ENCODE data around the gene LDLRAD1. TPM values are rescaled to one million over a fixed set of nuclear protein-coding genes. Genes with fewer than 3 reads are reported as not detected.

Gene LDLRAD1
- total RNA-seq, 1 experiment from 2014 or later = not detected

DNA sequence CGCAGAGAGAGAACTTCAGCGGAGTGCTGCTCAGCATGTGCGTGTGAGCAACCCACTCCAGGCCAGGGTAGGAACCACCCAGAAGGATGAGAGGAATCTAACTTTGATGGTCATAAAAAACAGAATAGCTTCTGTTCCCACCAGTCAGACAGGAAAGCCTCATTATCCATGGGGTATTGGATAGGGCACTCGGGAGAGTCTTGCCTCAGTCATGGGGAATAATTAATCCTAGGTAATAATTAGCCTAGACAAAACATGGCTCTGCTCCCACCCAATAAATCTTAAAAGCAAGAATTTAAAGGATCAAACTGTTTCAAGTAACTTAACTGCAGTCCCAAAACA lies 35.3 kb downstream of the LDLRAD1 start:
- peak overlapping the region; percentile 43 for H2AFZ ChIP-seq (ENCODE audit: low read length)

More for the DNA sequence above, 35.3 kb downstream of the LDLRAD1 start:
- no peak overlapping the region for H2BK120ac ChIP-seq (ENCODE audit: low read depth, low read length, poor library complexity, severe bottlenecking)
- H2BK12ac ChIP-seq (ENCODE audit: insufficient read length, low read depth, low read length) = no peak overlapping the region
- H4K91ac ChIP-seq (ENCODE audit: insufficient read length, low read depth, low read length) = no peak overlapping the region
- no CpG with 5 or more reads among the region's 4 CpGs for WGBS (ENCODE audit: extremely low coverage, insufficient read length, low lambda C conversion rate)
- peaks cover 9% of the 10 kb centered on the region for H3K27me3 Mint-ChIP-seq (ENCODE audit: low read depth)
- no peak overlapping the region for H4K8ac ChIP-seq (replicated peaks; ENCODE audit: insufficient read length, low read depth, low read length)
- peak overlapping the region; percentile 51 to 69 for H3K4me3 Mint-ChIP-seq
- no peak overlapping the region for H3K23ac ChIP-seq (ENCODE audit: insufficient read length, low read depth, low read length)
- no peaks in the 10 kb centered on the region for H3K27me3 ChIP-seq (ENCODE audit: insufficient read depth, low read length)
- no peak overlapping the region for H2BK20ac ChIP-seq (ENCODE audit: low read depth, low read length, poor library complexity, severe bottlenecking)
- H3K4me2 ChIP-seq (ENCODE audit: insufficient read depth, insufficient read length, low read length) = peak overlapping the region; percentile 41
- no peak overlapping the region for H4K5ac ChIP-seq (ENCODE audit: insufficient read length, low read depth, low read length)
- H3K18ac ChIP-seq (ENCODE audit: insufficient read length, low read depth, low read length) = no peak overlapping the region
- H3K9me3 ChIP-seq (ENCODE audit: control insufficient read depth, low read depth, low read length) = no peaks in the 10 kb centered on the region
- peaks cover 8% of the 10 kb centered on the region for H3K23me2 ChIP-seq (ENCODE audit: insufficient read length, low read depth, low read length, poor library complexity, severe bottlenecking)
- H3K36me3 Mint-ChIP-seq (ENCODE audit: insufficient read depth in 1 of 3, low read depth in 3 of 3) = no peaks in the 10 kb centered on the region
- H3K14ac ChIP-seq (ENCODE audit: insufficient read depth, low read length) = no peak overlapping the region
- no peaks in the 10 kb centered on the region; a peak in 1 of 5 replicates for H3K9me3 Mint-ChIP-seq
- H3K27ac ChIP-seq (ENCODE audit: insufficient read length, low read depth, low read length) = no peak overlapping the region
- H3K4me1 ChIP-seq (ENCODE audit: insufficient read depth, low read length) = no peaks in the 10 kb centered on the region; the same call in 1 of the 2 replicates
- H2BK5ac ChIP-seq (ENCODE audit: insufficient read length, low read length) = no peak overlapping the region
- no peak overlapping the region for H3K27ac Mint-ChIP-seq
- no peaks in the 10 kb centered on the region for H3K79me1 ChIP-seq (ENCODE audit: insufficient read depth, low read depth, low read length, poor library complexity, severe bottlenecking)
- peaks cover 19 to 27% of the 10 kb centered on the region in 2 experiments for H3K4me1 Mint-ChIP-seq
- TF ChIP-seq, protein P1, sequence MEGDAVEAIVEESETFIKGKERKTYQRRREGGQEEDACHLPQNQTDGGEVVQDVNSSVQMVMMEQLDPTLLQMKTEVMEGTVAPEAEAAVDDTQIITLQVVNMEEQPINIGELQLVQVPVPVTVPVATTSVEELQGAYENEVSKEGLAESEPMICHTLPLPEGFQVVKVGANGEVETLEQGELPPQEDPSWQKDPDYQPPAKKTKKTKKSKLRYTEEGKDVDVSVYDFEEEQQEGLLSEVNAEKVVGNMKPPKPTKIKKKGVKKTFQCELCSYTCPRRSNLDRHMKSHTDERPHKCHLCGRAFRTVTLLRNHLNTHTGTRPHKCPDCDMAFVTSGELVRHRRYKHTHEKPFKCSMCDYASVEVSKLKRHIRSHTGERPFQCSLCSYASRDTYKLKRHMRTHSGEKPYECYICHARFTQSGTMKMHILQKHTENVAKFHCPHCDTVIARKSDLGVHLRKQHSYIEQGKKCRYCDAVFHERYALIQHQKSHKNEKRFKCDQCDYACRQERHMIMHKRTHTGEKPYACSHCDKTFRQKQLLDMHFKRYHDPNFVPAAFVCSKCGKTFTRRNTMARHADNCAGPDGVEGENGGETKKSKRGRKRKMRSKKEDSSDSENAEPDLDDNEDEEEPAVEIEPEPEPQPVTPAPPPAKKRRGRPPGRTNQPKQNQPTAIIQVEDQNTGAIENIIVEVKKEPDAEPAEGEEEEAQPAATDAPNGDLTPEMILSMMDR (conservative IDR thresholded peaks at IDR 0.05) = no peak
- H4K20me1 ChIP-seq (ENCODE audit: control insufficient read depth, insufficient read depth, insufficient read length) = no peaks in the 10 kb centered on the region
- no peak overlapping the region for H3K9ac ChIP-seq (ENCODE audit: extremely low read depth, insufficient read length, low read length)
- no peak overlapping the region for H2BK15ac ChIP-seq (ENCODE audit: low read depth, low read length)
- H3K4ac ChIP-seq (ENCODE audit: low read depth, low read length) = no peak overlapping the region
- no peak overlapping the region for H2AK5ac ChIP-seq (ENCODE audit: insufficient read length, low read length)
- no peak overlapping the region for H3T11ph ChIP-seq (ENCODE audit: low read length)
- no peak overlapping the region for H3K56ac ChIP-seq (ENCODE audit: insufficient read length, low read depth, low read length)
- DNase-seq = no peak
- H3K79me2 ChIP-seq (ENCODE audit: insufficient read depth, low read length) = no peaks in the 10 kb centered on the region

Measured in H9 (cell line).